Myometrial cell (primary cell): ENCODE results near the gene MINAR2. TPM values are rescaled to one million over a fixed set of nuclear protein-coding genes. Genes with fewer than 3 reads are reported as not detected.

Source experiments
- total RNA-seq: library from RNA; depleted of rRNA; stranded (reverse); fragments of >200 nt; gene quantifications from 2 replicates; pipeline ENCODE4 v1.2.3, GENCODE V29; 2015

MINAR2 gene, protein sequence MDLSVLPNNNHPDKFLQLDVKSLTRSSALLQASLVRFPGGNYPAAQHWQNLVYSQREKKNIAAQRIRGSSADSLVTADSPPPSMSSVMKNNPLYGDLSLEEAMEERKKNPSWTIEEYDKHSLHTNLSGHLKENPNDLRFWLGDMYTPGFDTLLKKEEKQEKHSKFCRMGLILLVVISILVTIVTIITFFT
- not detected in 2 replicates for total RNA-seq

GRCh38 chr5:129747572-129748407 lies at the start of gene MINAR2:
MINAR2 (plus strand) TSS chr5:129748094; CDS start chr5:129748191, 97 bp downstream.

Other genes starting within 250 kb of the MINAR2 start
- 2.9 and 5.0 TPM in 2 replicates for gene CHSY3, start 156.4 kb downstream of the MINAR2 start, total RNA-seq